Fibroblast of lung (primary cell): ENCODE measurements around the gene UPF1. TPM values are rescaled to one million over a fixed set of nuclear protein-coding genes. Genes with fewer than 3 reads are reported as not detected.
A peak's percentile ranks its signal among the peaks of the same experiment; 100 is the strongest.

Source experiments
- DNase-seq, 2 donors: peaks; one replicate each; pipeline versions ENCODE4 v3.0.0 to v3.0.0-alpha.2; 2010; ENCODE audit warnings: low read depth in 2 of 2
- H2AFZ ChIP-seq: 2 replicates; pipeline ENCODE4 v1.5.1; 2012; ENCODE audit warnings: low read length, control low read depth, inconsistent platforms
- H3K27ac ChIP-seq: 2 replicates; pipeline ENCODE4 v1.5.1; 2011; ENCODE audit warnings: low read length, control low read depth; ENCODE audit not compliant: insufficient read depth
- H3K27me3 ChIP-seq: 2 replicates; pipeline ENCODE4 v1.5.1; 2011; ENCODE audit warnings: mild to moderate bottlenecking, low read length; ENCODE audit not compliant: control insufficient read depth, insufficient read depth
- H3K36me3 ChIP-seq: 2 replicates; pipeline ENCODE4 v1.5.1; 2011; ENCODE audit warnings: low read length; ENCODE audit not compliant: control insufficient read depth, insufficient read depth
- H3K4me1 ChIP-seq: 2 replicates; pipeline ENCODE4 v1.5.1; 2011; ENCODE audit warnings: low read length; ENCODE audit not compliant: control insufficient read depth, insufficient read depth; ENCODE audit errors: extremely low read depth
- H3K4me2 ChIP-seq: 2 replicates; pipeline ENCODE4 v1.5.1; 2011; ENCODE audit warnings: low read length, control low read depth; ENCODE audit not compliant: insufficient read depth; ENCODE audit errors: extremely low read depth
- H3K4me3 ChIP-seq, 4 experiments: fragments of 200-600 bp in 1 of 4; sonication (generic) in 1 of 4; replicated peaks in 1 of 4; 2 replicates each; pipeline ENCODE4 v1.5.1; 2011 to 2016; ENCODE audit warnings: low read length in 4 of 4, low read depth in 3 of 4, mild to moderate bottlenecking in 3 of 4, control low read depth in 2 of 4, inconsistent platforms in 1 of 4, mixed read lengths in 1 of 4; ENCODE audit not compliant: insufficient read depth in 1 of 4; ENCODE audit errors: control extremely low read depth in 1 of 4
- H3K79me2 ChIP-seq: 2 replicates; pipeline ENCODE4 v1.5.1; 2012; ENCODE audit warnings: mild to moderate bottlenecking, low read length, inconsistent platforms; ENCODE audit not compliant: control insufficient read depth, insufficient read depth
- H3K9ac ChIP-seq: 2 replicates; pipeline ENCODE4 v1.5.1; 2011; ENCODE audit warnings: mild to moderate bottlenecking, low read length, control low read depth; ENCODE audit not compliant: insufficient read depth
- H3K9me3 ChIP-seq: 2 replicates; pipeline ENCODE4 v1.5.1; 2012; ENCODE audit warnings: low read depth, low read length; ENCODE audit not compliant: control insufficient read depth, insufficient read depth
- H4K20me1 ChIP-seq: 2 replicates; pipeline ENCODE4 v1.5.1; 2011; ENCODE audit warnings: low read length; ENCODE audit not compliant: control insufficient read depth, insufficient read depth; ENCODE audit errors: extremely low read depth
- EZH2 ChIP-seq: IDR thresholded peaks from 2 replicates; pipeline ENCODE4 v1.5.1; 2012; ENCODE audit warnings: low read length, control low read depth, mild to moderate bottlenecking; ENCODE audit errors: missing control alignments
- polyA minus RNA-seq: library from RNA; depleted of rRNA, polyadenylated mRNA; stranded (reverse); fragments of >200 nt; gene quantifications from 2 replicates; pipeline ENCODE4 v1.2.3, GENCODE V29; 2011; ENCODE audit warnings: low replicate concordance
- polyA plus RNA-seq, 2 donors: library from polyadenylated mRNA; depleted of rRNA in 1 of 2; stranded (reverse) in 1 of 2; unstranded in 1 of 2; fragments of >200 nt; gene quantifications; 2 replicates each; pipeline ENCODE4 v1.2.1, GENCODE V29; 2011 to 2012; ENCODE audit warnings: missing spikeins in 1 of 2
- total RNA-seq: library from RNA; depleted of rRNA; stranded (reverse); fragments of >200 nt; gene quantifications from 2 replicates; pipeline ENCODE4 v1.2.1, GENCODE V29; 2014
- TF ChIP-seq, protein P1 (sequence below), 2 donors: IDR thresholded peaks in 1 of 2; conservative IDR thresholded peaks in 1 of 2; 1 replicate in 1 of 2; 2 replicates in 1 of 2; pipeline ENCODE4 v1.5.1; 2011 to 2012; ENCODE audit warnings: low read length in 2 of 2, control low read depth in 1 of 2, inconsistent platforms in 1 of 2, low read depth in 1 of 2, mild to moderate bottlenecking in 1 of 2

Gene UPF1
- total RNA-seq (42.4 and 57.1 TPM in 2 replicates), polyA plus RNA-seq (20.5 and 28.1 TPM in 2 replicates), polyA minus RNA-seq (98.4 and 197 TPM in 2 replicates)
- polyA plus RNA-seq (2012) = 28.7 and 32.9 TPM in 2 replicates

- peak within 1 kb of the TSS; percentile 78 for H3K27ac ChIP-seq
- H3K79me2 ChIP-seq = peaks cover 47% of the 10 kb centered on the region
- DNase-seq = peak; percentile 88 to 89
- peak within 1 kb of the TSS; percentile 100 for H3K4me2 ChIP-seq
- H3K9me3 ChIP-seq = no peaks in the 10 kb centered on the region
- H3K4me1 ChIP-seq = peaks cover 4% of the 10 kb centered on the region
- peak within 1 kb of the TSS; percentile 90 for H3K9ac ChIP-seq
- TF ChIP-seq, protein P1, sequence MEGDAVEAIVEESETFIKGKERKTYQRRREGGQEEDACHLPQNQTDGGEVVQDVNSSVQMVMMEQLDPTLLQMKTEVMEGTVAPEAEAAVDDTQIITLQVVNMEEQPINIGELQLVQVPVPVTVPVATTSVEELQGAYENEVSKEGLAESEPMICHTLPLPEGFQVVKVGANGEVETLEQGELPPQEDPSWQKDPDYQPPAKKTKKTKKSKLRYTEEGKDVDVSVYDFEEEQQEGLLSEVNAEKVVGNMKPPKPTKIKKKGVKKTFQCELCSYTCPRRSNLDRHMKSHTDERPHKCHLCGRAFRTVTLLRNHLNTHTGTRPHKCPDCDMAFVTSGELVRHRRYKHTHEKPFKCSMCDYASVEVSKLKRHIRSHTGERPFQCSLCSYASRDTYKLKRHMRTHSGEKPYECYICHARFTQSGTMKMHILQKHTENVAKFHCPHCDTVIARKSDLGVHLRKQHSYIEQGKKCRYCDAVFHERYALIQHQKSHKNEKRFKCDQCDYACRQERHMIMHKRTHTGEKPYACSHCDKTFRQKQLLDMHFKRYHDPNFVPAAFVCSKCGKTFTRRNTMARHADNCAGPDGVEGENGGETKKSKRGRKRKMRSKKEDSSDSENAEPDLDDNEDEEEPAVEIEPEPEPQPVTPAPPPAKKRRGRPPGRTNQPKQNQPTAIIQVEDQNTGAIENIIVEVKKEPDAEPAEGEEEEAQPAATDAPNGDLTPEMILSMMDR (conservative IDR thresholded peaks at IDR 0.05 in 1 of 2, IDR thresholded peaks at IDR 0.05 in 1 of 2; ENCODE audit: low read depth in 1 of 2, low read length in 2 of 2) = no peak
- no peak for TF ChIP-seq EZH2
- H3K36me3 ChIP-seq = no peaks in the 10 kb centered on the region
- peak within 1 kb of the TSS; percentile 75 to 92 (median 90) for H3K4me3 ChIP-seq
- H4K20me1 ChIP-seq = peaks cover 4% of the 10 kb centered on the region
- H2AFZ ChIP-seq = peak within 1 kb of the TSS; percentile 99
- no peaks in the 10 kb centered on the region for H3K27me3 ChIP-seq
Measured at GRCh38 chr19:18831524-18832305, at the start of gene UPF1. Gene UPF1, plus strand, starts transcription at chr19:18831959. Its CDS starts 251 bp downstream, at chr19:18832210.

- Histone ChIP-seq H3K9me3 (no peaks in the 10 kb centered on the region), H3K27me3 (peaks cover 6% of the 10 kb centered on the region), H3K4me3 (no peak overlapping the region), H2AFZ (no peak overlapping the region), H3K4me2 (no peak overlapping the region), H3K9ac (no peak overlapping the region), H3K4me1 (no peaks in the 10 kb centered on the region), H4K20me1 (no peaks in the 10 kb centered on the region), H3K36me3 (no peaks in the 10 kb centered on the region), H3K79me2 (no peaks in the 10 kb centered on the region), H3K27ac (no peak overlapping the region)
- TF ChIP-seq EZH2 = no peak
- TF ChIP-seq, protein P1 (conservative IDR thresholded peaks at IDR 0.05 in 1 of 2, IDR thresholded peaks at IDR 0.05 in 1 of 2; ENCODE audit: low read depth in 1 of 2, low read length in 2 of 2) = no peak
- DNase-seq = no peak
Measured at GRCh38 chr19:18782559-18783225, 49.1 kb upstream of the UPF1 start.
